PC-9 (cell line): ENCODE measurements around the gene PHLPP1. TPM values are rescaled to one million over a fixed set of nuclear protein-coding genes. Genes with fewer than 3 reads are reported as not detected.

Experiments
- BruUV-seq: library from RNA; stranded (reverse); fragments of 400-500 nt; replicated peaks from 2 replicates; lab custom pipeline; 2021; lab: Mats Ljungman, UMichigan
- CTCF ChIA-PET: fragments of 300-600 bp; sonication (Branson Sonifier 250); formaldehyde crosslinking; loops from one replicate; lab custom pipeline; 2022; ENCODE audit warnings: antibody characterized with exemption; lab: Charles Lee
- POLR2A ChIA-PET: fragments of 300-600 bp; sonication (Branson Sonifier 250); formaldehyde crosslinking; loops from one replicate; lab custom pipeline; 2022; ENCODE audit warnings: antibody characterized with exemption; ENCODE audit not compliant: unreplicated experiment; lab: Charles Lee
- DNase-seq, 2 experiments: peaks; one replicate each; pipeline versions ENCODE4 v3.0.0 to v3.0.0-alpha.2; 2015 to 2022; ENCODE audit warnings: mixed read lengths in 1 of 2
- H2AFZ ChIP-seq: fragments of 200-600 bp; sonication (generic); 2 replicates; pipeline ENCODE4 v1.8.1; 2017; ENCODE audit warnings: antibody characterized with exemption
- H3F3A ChIP-seq: fragments of 200-600 bp; sonication (generic); 2 replicates; pipeline ENCODE4 v1.8.1; 2017; ENCODE audit warnings: antibody characterized with exemption, mild to moderate bottlenecking, low read depth; ENCODE audit not compliant: insufficient read depth
- H3K27ac ChIP-seq: fragments of 200-600 bp; sonication (generic); 2 replicates; pipeline ENCODE4 v1.6.1; 2016; ENCODE audit warnings: mixed run types
- H3K27me3 ChIP-seq: fragments of 200-600 bp; sonication (generic); 2 replicates; pipeline ENCODE4 v1.6.1; 2016; ENCODE audit warnings: low read depth, mixed run types; ENCODE audit not compliant: insufficient read depth
- H3K36me3 ChIP-seq: fragments of 200-600 bp; sonication (generic); 2 replicates; pipeline ENCODE4 v1.6.1; 2016; ENCODE audit warnings: low read depth, mixed run types
- H3K4me1 ChIP-seq: fragments of 200-600 bp; sonication (generic); replicated peaks from 2 replicates; pipeline ENCODE4 v1.6.1; 2016; ENCODE audit warnings: mixed run types; ENCODE audit not compliant: insufficient read depth
- H3K4me2 ChIP-seq: fragments of 200-600 bp; sonication (generic); 2 replicates; pipeline ENCODE4 v1.6.1; 2017; ENCODE audit warnings: mixed run types
- H3K4me3 ChIP-seq: fragments of 200-600 bp; sonication (generic); 2 replicates; pipeline ENCODE4 v1.6.1; 2016; ENCODE audit warnings: mixed run types
- H3K79me2 ChIP-seq: fragments of 200-600 bp; sonication (generic); 2 replicates; pipeline ENCODE4 v1.6.1; 2017; ENCODE audit warnings: low read depth, mixed run types
- H3K9me2 ChIP-seq: fragments of 200-600 bp; sonication (generic); 2 replicates; pipeline ENCODE4 v1.8.1; 2017; ENCODE audit warnings: mild to moderate bottlenecking; ENCODE audit not compliant: insufficient read depth
- H3K9me3 ChIP-seq: fragments of 200-600 bp; sonication (generic); 2 replicates; pipeline ENCODE4 v1.8.1; 2016; ENCODE audit warnings: low read depth; ENCODE audit not compliant: insufficient read depth
- H4K20me1 ChIP-seq: fragments of 200-600 bp; sonication (generic); 2 replicates; pipeline ENCODE4 v1.8.1; 2017; ENCODE audit not compliant: insufficient read depth
- EZH2 ChIP-seq: fragments of 200-600 bp; sonication (generic); IDR thresholded peaks from 2 replicates; pipeline ENCODE4 v1.8.0; 2017; ENCODE audit warnings: antibody characterized with exemption, low read depth
- intact Hi-C: fragments of 100-400 bp; cut with micrococcal nuclease; formaldehyde crosslinking; loops from one replicate; pipeline ENCODE4 v1.10.0; 2022; ENCODE audit not compliant: unreplicated experiment
- total RNA-seq: library from RNA; stranded (reverse); gene quantifications from 2 replicates; pipeline ENCODE4 v1.2.3, GENCODE V29; 2021
- TF ChIP-seq, protein P1 (sequence below): fragments of 200-600 bp; sonication (generic); conservative IDR thresholded peaks from 2 replicates; pipeline ENCODE4 v1.6.1; 2017; ENCODE audit warnings: mixed run types, antibody characterized with exemption, mild to moderate bottlenecking, moderate library complexity

The PHLPP1 gene
- total RNA-seq, 1 experiment from 2014 or later: 21.1 TPM

DNA sequence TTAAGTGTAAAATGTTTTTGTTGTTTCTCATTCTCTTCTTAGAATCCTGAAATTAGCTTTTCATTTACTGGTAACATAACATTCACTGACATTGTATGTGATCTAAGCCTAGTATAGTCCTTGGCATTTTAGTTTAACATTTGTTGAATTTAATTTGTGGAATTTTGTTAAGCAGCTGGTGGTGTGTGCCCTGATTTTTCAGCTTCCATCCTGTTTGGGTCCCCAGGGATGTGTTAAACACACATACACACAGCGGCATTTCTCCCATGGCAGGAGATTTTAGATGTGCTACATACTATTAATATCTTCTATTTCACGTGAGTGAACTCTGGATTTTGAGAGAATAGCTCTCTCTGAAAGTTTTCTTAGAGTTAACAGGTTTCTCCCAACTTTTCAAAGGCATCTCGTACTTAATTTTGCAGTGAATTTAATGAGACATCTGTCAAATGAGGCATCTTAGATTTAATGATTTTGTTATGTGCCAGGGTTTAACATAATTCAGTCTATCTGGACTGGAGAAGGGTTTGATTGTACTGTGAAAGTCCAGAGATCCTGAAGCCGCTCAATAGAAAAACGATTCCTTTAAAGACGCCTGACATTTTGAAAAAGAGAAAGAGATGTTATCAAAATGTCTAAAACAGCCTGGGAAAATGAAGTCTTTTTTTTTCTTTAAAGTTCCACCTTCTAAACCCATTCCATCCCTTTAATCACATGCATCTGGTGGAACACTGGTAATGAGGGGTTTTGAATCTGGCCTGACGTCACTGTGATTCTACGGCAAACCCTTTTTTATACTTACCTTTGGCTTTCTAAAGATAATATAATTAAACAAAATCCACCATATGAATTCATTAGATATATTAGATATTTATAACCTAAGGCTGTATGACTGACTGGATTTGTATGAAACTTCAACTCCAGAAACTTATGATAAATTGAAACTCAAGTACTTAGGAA is 6.8 kb downstream of the PHLPP1 start:
- Histone ChIP-seq H3F3A (peaks cover 9% of the 10 kb centered on the region; the same call in 1 of the 2 replicates), H2AFZ (no peak overlapping the region), H3K36me3 (0 out of 2 replicates have a peak, but pooled peaks cover 3% of the 10 kb centered on the region), H4K20me1 (no peaks in the 10 kb centered on the region), H3K9me2 (no peaks in the 10 kb centered on the region), H3K27ac (no peak overlapping the region), H3K4me1 (peaks cover 25% of the 10 kb centered on the region), H3K79me2 (peaks cover 90% of the 10 kb centered on the region), H3K4me3 (no peak overlapping the region), H3K27me3 (no peaks in the 10 kb centered on the region), H3K9me3 (no peaks in the 10 kb centered on the region), H3K4me2 (no peak overlapping the region)
- no TSS peak for BruUV-seq
- TF ChIP-seq EZH2: no peak
- TF ChIP-seq, protein P1, sequence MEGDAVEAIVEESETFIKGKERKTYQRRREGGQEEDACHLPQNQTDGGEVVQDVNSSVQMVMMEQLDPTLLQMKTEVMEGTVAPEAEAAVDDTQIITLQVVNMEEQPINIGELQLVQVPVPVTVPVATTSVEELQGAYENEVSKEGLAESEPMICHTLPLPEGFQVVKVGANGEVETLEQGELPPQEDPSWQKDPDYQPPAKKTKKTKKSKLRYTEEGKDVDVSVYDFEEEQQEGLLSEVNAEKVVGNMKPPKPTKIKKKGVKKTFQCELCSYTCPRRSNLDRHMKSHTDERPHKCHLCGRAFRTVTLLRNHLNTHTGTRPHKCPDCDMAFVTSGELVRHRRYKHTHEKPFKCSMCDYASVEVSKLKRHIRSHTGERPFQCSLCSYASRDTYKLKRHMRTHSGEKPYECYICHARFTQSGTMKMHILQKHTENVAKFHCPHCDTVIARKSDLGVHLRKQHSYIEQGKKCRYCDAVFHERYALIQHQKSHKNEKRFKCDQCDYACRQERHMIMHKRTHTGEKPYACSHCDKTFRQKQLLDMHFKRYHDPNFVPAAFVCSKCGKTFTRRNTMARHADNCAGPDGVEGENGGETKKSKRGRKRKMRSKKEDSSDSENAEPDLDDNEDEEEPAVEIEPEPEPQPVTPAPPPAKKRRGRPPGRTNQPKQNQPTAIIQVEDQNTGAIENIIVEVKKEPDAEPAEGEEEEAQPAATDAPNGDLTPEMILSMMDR: no peak
- intact Hi-C loops: no loop called here
- POLR2A ChIA-PET: no interaction called here
- no peak for DNase-seq
- CTCF ChIA-PET: no interaction called here

DNA sequence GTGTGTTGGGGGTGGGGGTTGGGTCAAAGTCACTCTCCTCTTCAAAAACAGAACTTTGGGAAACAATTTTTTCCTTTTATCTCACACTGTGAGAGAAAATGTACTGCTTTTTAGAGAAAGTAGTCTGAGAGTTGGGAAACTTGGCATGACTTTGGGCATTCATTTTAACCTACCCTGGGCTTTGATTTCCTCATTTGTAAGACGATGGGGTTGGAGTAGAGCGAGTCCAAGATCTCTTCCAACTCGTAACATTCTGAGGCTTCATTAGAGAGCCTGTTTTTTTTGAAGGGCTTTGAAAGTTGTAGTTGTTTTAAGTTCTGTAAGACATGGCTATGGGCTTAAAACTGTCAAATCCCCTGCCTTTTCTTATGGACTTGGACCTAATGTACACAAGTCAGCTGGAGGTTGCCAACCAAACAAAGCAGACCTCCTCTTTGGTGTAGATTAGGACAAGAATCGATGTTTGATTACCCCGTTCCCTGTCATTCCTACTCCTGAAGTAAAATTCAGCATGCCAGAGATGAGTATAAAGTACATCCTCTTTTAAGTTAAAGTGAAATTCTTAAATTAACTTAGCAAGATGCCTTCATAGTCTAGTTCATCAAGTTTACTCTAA is 8.4 kb downstream of the PHLPP1 start:
- Histone ChIP-seq H3K4me3 (no peak overlapping the region), H3K4me2 (no peak overlapping the region), H3K9me2 (no peaks in the 10 kb centered on the region), H2AFZ (no peak overlapping the region), H3K9me3 (no peaks in the 10 kb centered on the region), H3F3A (no peaks in the 10 kb centered on the region), H3K4me1 (peaks cover 25% of the 10 kb centered on the region), H4K20me1 (no peaks in the 10 kb centered on the region), H3K79me2 (peaks cover 92% of the 10 kb centered on the region), H3K36me3 (0 out of 2 replicates have a peak, but pooled peaks cover 3% of the 10 kb centered on the region), H3K27ac (no peak overlapping the region), H3K27me3 (no peaks in the 10 kb centered on the region)
- DNase-seq: no peak
- intact Hi-C loops: no loop called here
- BruUV-seq: no TSS peak
- TF ChIP-seq, protein P1: no peak
- no peak for TF ChIP-seq EZH2
- POLR2A ChIA-PET: no interaction called here
- CTCF ChIA-PET: no interaction called here

DNA sequence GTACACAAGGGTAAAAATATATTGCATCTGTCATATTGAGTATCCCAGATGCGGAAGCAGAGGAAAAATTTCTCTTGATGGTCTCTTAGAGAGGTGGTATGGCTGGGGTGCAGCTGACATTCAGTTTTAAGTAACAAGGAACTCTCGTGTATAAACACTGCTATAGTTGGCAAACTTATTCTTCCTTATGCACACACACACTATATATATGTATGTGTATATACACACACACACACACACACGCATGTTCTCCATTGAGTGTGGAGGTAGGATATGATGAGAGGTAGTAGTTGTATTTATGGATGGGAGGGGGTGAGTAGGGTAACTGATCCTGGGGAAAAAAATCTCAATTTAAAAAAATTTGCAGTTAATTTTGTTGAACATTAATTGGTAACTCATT is 10.6 kb downstream of the PHLPP1 start:
- intact Hi-C loops: no loop called here
- H2AFZ ChIP-seq: no peak overlapping the region
- no peaks in the 10 kb centered on the region for H3K27me3 ChIP-seq
- ChIA-PET POLR2A (no interaction called here), CTCF (interaction anchor here (0.7 kb wide), 1 partner anchor 235 kb away, joined by 4 read pairs; no protein-coding TSS in a partner anchor)
- H4K20me1 ChIP-seq: no peaks in the 10 kb centered on the region
- H3K36me3 ChIP-seq: 0 out of 2 replicates have a peak, but pooled peaks cover 1% of the 10 kb centered on the region
- peaks cover 89% of the 10 kb centered on the region for H3K79me2 ChIP-seq
- TF ChIP-seq, protein P1: no peak
- no peak for TF ChIP-seq EZH2
- no peak overlapping the region for H3K4me2 ChIP-seq
- no peaks in the 10 kb centered on the region for H3K9me2 ChIP-seq
- no TSS peak for BruUV-seq
- no peaks in the 10 kb centered on the region for H3F3A ChIP-seq
- H3K4me3 ChIP-seq: no peak overlapping the region
- DNase-seq: no peak
- no peaks in the 10 kb centered on the region for H3K9me3 ChIP-seq
- H3K27ac ChIP-seq: no peak overlapping the region
- H3K4me1 ChIP-seq: peaks cover 4% of the 10 kb centered on the region; the same call in 1 of the 2 replicates
